ENCODE results near the gene ALDH1A2.

DNA sequence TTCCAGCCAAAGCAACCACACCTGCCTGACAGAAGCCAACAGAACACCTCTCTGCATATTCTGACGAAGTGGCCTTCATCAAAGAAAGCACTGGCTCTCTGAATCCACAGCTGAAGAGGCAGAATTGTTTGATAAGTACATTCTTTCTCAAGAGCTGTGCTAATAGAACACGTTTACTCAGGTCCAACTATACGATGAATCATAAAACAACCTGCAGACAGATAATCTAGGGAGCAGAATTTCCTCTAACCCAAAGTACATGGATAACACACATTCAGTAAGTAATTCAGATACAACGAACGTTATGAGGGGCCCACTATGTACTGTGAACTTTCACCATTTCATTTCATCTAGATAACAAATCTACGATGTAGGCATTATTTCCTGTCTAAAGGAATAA, 25.4 kb downstream of the ALDH1A2 start:
- no peak for TF ChIP-seq CTCF (IDR thresholded peaks at IDR 0.05)
- TF ChIP-seq POLR2A (IDR thresholded peaks at IDR 0.05) = no peak

All from adrenal gland (tissue), 5 donors.